Keratinocyte (primary cell): ENCODE results near the gene GRIK4. TPM values are rescaled to one million over a fixed set of nuclear protein-coding genes. Genes with fewer than 3 reads are reported as not detected.

ENCODE experiments used
- DNase-seq: peaks from one replicate; pipeline ENCODE4 v3.0.0-alpha.2; 2011; ENCODE audit warnings: low read depth, missing footprints, low spot score
- FAIRE-seq: peaks from 2 replicates; lab custom pipeline; 2011; peaks lifted over from hg19 to GRCh38; lab: Jason Lieb, UNC
- H2AFZ ChIP-seq: 2 replicates; pipeline ENCODE4 v1.6.0; 2012; ENCODE audit warnings: low read length, control low read depth, inconsistent platforms; ENCODE audit not compliant: control insufficient read depth
- H3K27ac ChIP-seq: 2 replicates; pipeline ENCODE4 v1.5.1; 2011; ENCODE audit warnings: low read length; ENCODE audit not compliant: control insufficient read depth, insufficient read depth
- H3K27me3 ChIP-seq: 3 replicates; pipeline ENCODE4 v1.6.0; 2011; ENCODE audit warnings: low read length; ENCODE audit not compliant: control insufficient read depth, insufficient read depth; ENCODE audit errors: extremely low read depth
- H3K36me3 ChIP-seq, 2 experiments: 2 replicates in 1 of 2; 3 replicates in 1 of 2; pipeline ENCODE4 v1.5.1; 2011; ENCODE audit warnings: low read length in 2 of 2, mild to moderate bottlenecking in 1 of 2; ENCODE audit not compliant: control insufficient read depth in 2 of 2, insufficient read depth in 2 of 2; ENCODE audit errors: extremely low read depth in 1 of 2
- H3K4me1 ChIP-seq: 3 replicates; pipeline ENCODE4 v1.5.1; 2011; ENCODE audit warnings: low read length; ENCODE audit not compliant: control insufficient read depth, insufficient read depth; ENCODE audit errors: extremely low read depth
- H3K4me2 ChIP-seq: 3 replicates; pipeline ENCODE4 v1.6.0; 2011; ENCODE audit warnings: low read depth, low read length; ENCODE audit not compliant: control insufficient read depth, insufficient read depth; ENCODE audit errors: extremely low read depth
- H3K4me3 ChIP-seq, 3 experiments: fragments of 200-600 bp in 1 of 3; sonication (generic) in 1 of 3; 2 replicates in 2 of 3; 3 replicates in 1 of 3; pipeline ENCODE4 v1.5.1; 2011 to 2016; ENCODE audit warnings: low read length in 3 of 3, mild to moderate bottlenecking in 3 of 3, control low read depth in 2 of 3, inconsistent platforms in 1 of 3, low read depth in 1 of 3, mixed read lengths in 1 of 3, mixed run types in 1 of 3, moderate library complexity in 1 of 3; ENCODE audit not compliant: control insufficient read depth in 2 of 3, insufficient read depth in 2 of 3; ENCODE audit errors: extremely low read depth in 1 of 3
- H3K79me2 ChIP-seq: 2 replicates; pipeline ENCODE4 v1.6.0; 2012; ENCODE audit warnings: low read length; ENCODE audit not compliant: control insufficient read depth, insufficient read depth
- H3K9ac ChIP-seq: 3 replicates; pipeline ENCODE4 v1.6.0; 2011; ENCODE audit warnings: low read length; ENCODE audit not compliant: control insufficient read depth, insufficient read depth; ENCODE audit errors: extremely low read depth
- H3K9me1 ChIP-seq: 3 replicates; pipeline ENCODE4 v1.6.0; 2011; ENCODE audit warnings: low read length; ENCODE audit not compliant: control insufficient read depth, insufficient read depth; ENCODE audit errors: extremely low read depth
- H3K9me3 ChIP-seq: 2 replicates; pipeline ENCODE4 v1.5.1; 2012; ENCODE audit warnings: low read depth, low read length; ENCODE audit not compliant: control insufficient read depth
- H4K20me1 ChIP-seq: 3 replicates; pipeline ENCODE4 v1.6.0; 2011; ENCODE audit warnings: low read length; ENCODE audit not compliant: control insufficient read depth, insufficient read depth; ENCODE audit errors: extremely low read depth
- CTCF ChIP-seq, 3 experiments: IDR thresholded peaks in 1 of 3; conservative IDR thresholded peaks in 1 of 3; optimal IDR thresholded peaks in 1 of 3; 2 replicates in 2 of 3; 3 replicates in 1 of 3; pipeline versions ENCODE3 to v1.5.1; 2011; ENCODE audit warnings: low read length in 3 of 3, mild to moderate bottlenecking in 3 of 3, moderate library complexity in 2 of 3, control low read depth in 1 of 3, inconsistent platforms in 1 of 3; ENCODE audit not compliant: insufficient read depth in 2 of 3; ENCODE audit errors: extremely low read depth in 1 of 3
- EZH2 ChIP-seq: IDR thresholded peaks from one replicate; pipeline ENCODE4 v1.6.1; 2012; ENCODE audit warnings: inconsistent platforms, mild to moderate bottlenecking, low read length, moderate library complexity
- dilution Hi-C: fragments of 300-500 bp; cut with MboI; formaldehyde crosslinking; loops from one replicate; pipeline ENCODE4 v1.7.0; 2020; ENCODE audit warnings: low sequenced_read_pairs; ENCODE audit not compliant: extremely low pct_ligation_motif_present
- polyA plus RNA-seq, 5 experiments: library from polyadenylated mRNA; depleted of rRNA in 3 of 5; stranded (reverse) in 3 of 5; stranded (forward) in 1 of 5; unstranded in 1 of 5; fragments of >200 nt; gene quantifications; 1 replicate in 1 of 5; 2 replicates in 3 of 5; 3 replicates in 1 of 5; pipeline versions ENCODE4 v1.2.1 to v1.2.3, GENCODE V29; 2011 to 2012; ENCODE audit warnings: missing spikeins in 2 of 5, low read depth in 1 of 5, low replicate concordance in 1 of 5

Gene GRIK4
- polyA plus RNA-seq, 1 donor (not counting 4 experiments of a cell fraction or from before 2014, with no cell fraction given) = not detected

- Histone ChIP-seq H4K20me1 (no peaks in the 10 kb centered on the region), H3K4me3 (no peak overlapping the region), H2AFZ (no peak overlapping the region), H3K9ac (no peak overlapping the region), H3K79me2 (no peaks in the 10 kb centered on the region), H3K36me3 (no peaks in the 10 kb centered on the region), H3K27me3 (no peaks in the 10 kb centered on the region), H3K9me1 (no peaks in the 10 kb centered on the region), H3K4me1 (no peaks in the 10 kb centered on the region), H3K9me3 (no peaks in the 10 kb centered on the region), H3K4me2 (no peak overlapping the region), H3K27ac (no peak overlapping the region)
- FAIRE-seq (no peak), DNase-seq (no peak)
- no peak for TF ChIP-seq EZH2
- no peak for TF ChIP-seq CTCF (optimal IDR thresholded peaks at IDR 0.05 in 1 of 3, IDR thresholded peaks at IDR 0.05 in 1 of 3, conservative IDR thresholded peaks at IDR 0.05 in 1 of 3; ENCODE audit: extremely low read depth in 1 of 3, insufficient read depth in 2 of 3, low read length in 3 of 3)
- dilution Hi-C loops = no loop called here
Measured at GRCh38 chr11:121006922-121007321, 495.4 kb downstream of the GRIK4 start.

DNA sequence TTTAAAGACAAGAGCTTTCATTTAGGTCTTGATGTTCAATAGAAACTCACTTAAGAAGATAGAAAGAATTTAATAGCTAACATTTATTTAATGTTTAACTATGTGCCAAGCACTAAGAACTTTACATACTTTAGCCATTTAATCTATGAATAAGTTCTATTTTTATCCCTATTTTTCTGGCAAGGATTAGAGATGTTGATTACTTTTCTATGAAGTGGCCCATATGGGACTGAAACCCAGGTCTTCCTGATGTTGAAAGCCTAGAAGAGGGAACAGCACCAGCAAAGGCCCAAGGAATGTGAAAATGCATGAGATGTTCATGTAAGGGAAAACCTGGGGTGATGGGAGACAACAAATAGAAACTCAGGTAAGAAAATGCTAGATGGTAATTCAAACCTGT is 497.0 kb downstream of the GRIK4 start:
- H3K4me2 ChIP-seq = no peak overlapping the region
- no peaks in the 10 kb centered on the region for H4K20me1 ChIP-seq
- no peaks in the 10 kb centered on the region for H3K4me1 ChIP-seq
- H3K4me3 ChIP-seq = no peak overlapping the region
- DNase-seq (no peak), FAIRE-seq (no peak)
- no peaks in the 10 kb centered on the region for H3K27me3 ChIP-seq
- H3K9me3 ChIP-seq = no peaks in the 10 kb centered on the region
- H3K9ac ChIP-seq = no peak overlapping the region
- dilution Hi-C loops = no loop called here
- H3K36me3 ChIP-seq = no peaks in the 10 kb centered on the region
- no peaks in the 10 kb centered on the region for H3K9me1 ChIP-seq
- H2AFZ ChIP-seq = no peak overlapping the region
- TF ChIP-seq CTCF (optimal IDR thresholded peaks at IDR 0.05 in 1 of 3, IDR thresholded peaks at IDR 0.05 in 1 of 3, conservative IDR thresholded peaks at IDR 0.05 in 1 of 3; ENCODE audit: extremely low read depth in 1 of 3, insufficient read depth in 2 of 3, low read length in 3 of 3) = no peak
- TF ChIP-seq EZH2 = no peak
- no peak overlapping the region for H3K27ac ChIP-seq
- no peaks in the 10 kb centered on the region for H3K79me2 ChIP-seq
